HAP-1 (cell line): ENCODE data around the gene EHBP1.
"Not testable (repeated sequence)": the region's sequence is repeated elsewhere in the genome, so short reads cannot be mapped to it uniquely, and the experiment has no call there.

Experiments used
- DNase-seq, 2 experiments: peaks; one replicate each; pipeline ENCODE4 v3.0.0-alpha.2; 2016 to 2020; ENCODE audit warnings: low spot score in 2 of 2
- H3K27me3 ChIP-seq: fragments of 250-450 bp; sonication (Bioruptor Pico); 2 replicates; pipeline ENCODE4 v1.5.1; 2020; ENCODE audit warnings: low read depth, mild to moderate bottlenecking, moderate library complexity
- H3K36me3 ChIP-seq: fragments of 250-450 bp; sonication (Bioruptor Pico); replicated peaks from 2 replicates; pipeline ENCODE4 v1.5.1; 2020; ENCODE audit warnings: mild to moderate bottlenecking
- H3K4me1 ChIP-seq: fragments of 250-450 bp; sonication (Bioruptor Pico); 2 replicates; pipeline ENCODE4 v1.5.1; 2020; ENCODE audit warnings: mild to moderate bottlenecking
- H3K4me3 ChIP-seq: fragments of 250-450 bp; sonication (Bioruptor Pico); 2 replicates; pipeline ENCODE4 v1.5.1; 2020; ENCODE audit warnings: mild to moderate bottlenecking, moderate library complexity
- H3K9me3 ChIP-seq: fragments of 250-450 bp; sonication (Bioruptor Pico); 2 replicates; pipeline ENCODE4 v1.5.1; 2020; ENCODE audit warnings: mild to moderate bottlenecking, moderate library complexity
- in situ Hi-C: fragments of 300-500 bp; cut with MboI; formaldehyde crosslinking; loops from 3 replicates; pipeline ENCODE4 v1.14.3; 2020; ENCODE audit warnings: low sequenced_read_pairs, inconsistent platforms, mixed read lengths

EHBP1 gene

GRCh38 chr2:62749111-62749510, 43.6 kb downstream of the EHBP1 start:
- in situ Hi-C loops, H3K27me3 ChIP-seq, H3K36me3 ChIP-seq, H3K4me1 ChIP-seq, DNase-seq, H3K9me3 ChIP-seq, H3K4me3 ChIP-seq: not testable (repeated sequence)

DNA sequence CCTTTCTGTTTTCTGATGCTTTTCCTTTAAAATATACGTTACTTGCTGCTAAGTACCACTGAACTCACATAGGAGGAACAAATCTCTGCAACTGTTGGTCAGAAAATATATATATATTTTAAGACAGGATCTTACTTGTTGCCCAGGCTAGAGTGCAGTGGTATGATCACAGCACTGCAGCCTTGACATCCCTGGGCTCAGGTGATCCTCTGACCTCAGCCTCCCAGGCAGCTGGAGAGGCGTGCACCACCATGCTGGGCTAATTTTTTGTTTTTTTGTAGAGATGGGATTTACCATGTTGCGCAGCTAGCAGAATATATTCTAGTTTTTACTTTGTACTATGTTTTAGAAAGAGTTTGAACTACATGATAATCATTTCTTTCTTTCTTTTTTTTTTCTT, 51.5 kb downstream of the EHBP1 start:
- Histone ChIP-seq H3K4me1 (peaks cover 6% of the 10 kb centered on the region), H3K27me3 (no peaks in the 10 kb centered on the region), H3K36me3 (no peaks in the 10 kb centered on the region), H3K9me3 (0 out of 2 replicates have a peak, but pooled peaks cover 5% of the 10 kb centered on the region), H3K4me3 (no peak overlapping the region)
- in situ Hi-C loops = loop anchor here (25.0 kb wide), 1 partner anchor 845 kb away; the partner anchor contains the start of gene COMMD1
- DNase-seq = no peak

- H3K4me3 ChIP-seq = no peak overlapping the region
- no peaks in the 10 kb centered on the region for H3K9me3 ChIP-seq
- DNase-seq = no peak
- in situ Hi-C loops = loop anchor here (25.0 kb wide), 1 partner anchor 848 kb away; the partner anchor contains the start of gene COMMD1
- H3K4me1 ChIP-seq = peaks cover 6% of the 10 kb centered on the region
- no peaks in the 10 kb centered on the region for H3K27me3 ChIP-seq
- no peaks in the 10 kb centered on the region for H3K36me3 ChIP-seq
Observed at GRCh38 chr2:62760026-62760425, 54.5 kb downstream of the EHBP1 start.

GRCh38 chr2:62760555-62760954, 55.0 kb downstream of the EHBP1 start:
- no peaks in the 10 kb centered on the region for H3K36me3 ChIP-seq
- peaks cover 3% of the 10 kb centered on the region for H3K4me1 ChIP-seq
- H3K27me3 ChIP-seq = no peaks in the 10 kb centered on the region
- H3K9me3 ChIP-seq = no peaks in the 10 kb centered on the region
- DNase-seq = no peak
- in situ Hi-C loops = loop anchor here (25.0 kb wide), 1 partner anchor 848 kb away; the partner anchor contains the start of gene COMMD1
- H3K4me3 ChIP-seq = no peak overlapping the region

GRCh38 chr2:62765619-62766376, 60.3 kb downstream of the EHBP1 start:
- H3K36me3 ChIP-seq = no peaks in the 10 kb centered on the region
- no peaks in the 10 kb centered on the region for H3K4me1 ChIP-seq
- H3K27me3 ChIP-seq = no peaks in the 10 kb centered on the region
- in situ Hi-C loops = loop anchor here (25.0 kb wide), 1 partner anchor 853 kb away; the partner anchor contains the start of gene COMMD1
- H3K9me3 ChIP-seq = no peaks in the 10 kb centered on the region; the same call in 1 of the 2 replicates
- no peak overlapping the region for H3K4me3 ChIP-seq
- DNase-seq = no peak

DNA sequence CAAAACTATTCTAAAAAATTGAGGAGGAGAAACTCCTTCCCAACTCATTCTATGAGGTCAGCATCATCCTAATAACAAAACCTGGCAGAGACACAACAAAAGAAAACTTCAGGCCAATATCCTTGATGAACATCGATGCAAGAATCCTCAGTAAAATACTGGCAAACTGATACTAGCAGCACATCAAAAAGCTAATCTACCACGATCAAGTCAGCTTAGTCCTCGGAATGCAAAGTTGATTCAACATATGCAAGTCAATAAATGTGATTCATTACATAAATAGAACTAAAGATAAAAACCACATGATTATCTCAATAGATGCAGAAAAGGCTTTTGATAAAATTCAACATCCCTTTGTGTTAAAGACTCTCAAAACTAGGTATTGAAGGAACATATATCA, 63.1 kb downstream of the EHBP1 start:
- no peaks in the 10 kb centered on the region for H3K36me3 ChIP-seq
- no peak overlapping the region for H3K4me3 ChIP-seq
- no peak for DNase-seq
- H3K4me1 ChIP-seq = no peaks in the 10 kb centered on the region
- H3K27me3 ChIP-seq = no peaks in the 10 kb centered on the region
- in situ Hi-C loops = loop anchor here (25.0 kb wide), 1 partner anchor 856 kb away; the partner anchor contains the start of gene COMMD1
- H3K9me3 ChIP-seq = no peaks in the 10 kb centered on the region; the same call in 1 of the 2 replicates

GRCh38 chr2:62770629-62771028, 65.1 kb downstream of the EHBP1 start:
- DNase-seq = no peak
- Histone ChIP-seq H3K27me3 (no peaks in the 10 kb centered on the region), H3K36me3 (no peaks in the 10 kb centered on the region), H3K4me1 (0 out of 2 replicates have a peak, but pooled peaks cover 4% of the 10 kb centered on the region), H3K4me3 (no peak overlapping the region), H3K9me3 (no peaks in the 10 kb centered on the region; the same call in 1 of the 2 replicates)
- in situ Hi-C loops = loop anchor here (5.0 to 25.0 kb wide), 2 partner anchors 313 to 858 kb away; partner anchors contain the start of gene COMMD1

GRCh38 chr2:62774555-62775366, 69.2 kb downstream of the EHBP1 start:
- peak; percentile 26 to 69 for DNase-seq

DNA sequence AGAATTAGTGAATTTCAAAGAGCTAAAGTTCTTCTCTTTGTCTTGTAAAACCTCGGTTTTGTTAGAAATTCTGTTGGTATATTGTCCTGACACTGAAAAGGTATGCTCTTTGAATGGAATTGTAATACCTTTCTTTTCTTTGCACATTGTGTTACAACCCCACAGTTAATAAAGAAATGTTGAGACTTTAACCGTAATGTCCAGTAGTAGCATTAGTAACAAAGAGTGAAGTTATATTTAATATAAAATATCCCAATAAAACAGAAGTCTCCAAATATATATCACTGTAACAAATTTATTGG, 69.8 kb downstream of the EHBP1 start:
- DNase-seq = no peak
- Histone ChIP-seq H3K36me3 (no peaks in the 10 kb centered on the region), H3K27me3 (no peaks in the 10 kb centered on the region), H3K4me3 (no peak overlapping the region), H3K9me3 (no peaks in the 10 kb centered on the region; the same call in 1 of the 2 replicates), H3K4me1 (peaks cover 28% of the 10 kb centered on the region)
- in situ Hi-C loops = loop anchor here (25.0 kb wide), 1 partner anchor 262 kb away; no protein-coding TSS in a partner anchor

More at GRCh38 chr2:62774555-62775366, 69.2 kb downstream of the EHBP1 start:
- H3K4me1 ChIP-seq = peaks cover 25% of the 10 kb centered on the region
- in situ Hi-C loops = loop anchor here (5.0 to 25.0 kb wide), 3 partner anchors 263 to 862 kb away; partner anchors contain the start of gene COMMD1
- H3K27me3 ChIP-seq = no peaks in the 10 kb centered on the region
- H3K4me3 ChIP-seq = no peak overlapping the region
- no peaks in the 10 kb centered on the region; the same call in 1 of the 2 replicates for H3K9me3 ChIP-seq
- H3K36me3 ChIP-seq = no peaks in the 10 kb centered on the region

DNA sequence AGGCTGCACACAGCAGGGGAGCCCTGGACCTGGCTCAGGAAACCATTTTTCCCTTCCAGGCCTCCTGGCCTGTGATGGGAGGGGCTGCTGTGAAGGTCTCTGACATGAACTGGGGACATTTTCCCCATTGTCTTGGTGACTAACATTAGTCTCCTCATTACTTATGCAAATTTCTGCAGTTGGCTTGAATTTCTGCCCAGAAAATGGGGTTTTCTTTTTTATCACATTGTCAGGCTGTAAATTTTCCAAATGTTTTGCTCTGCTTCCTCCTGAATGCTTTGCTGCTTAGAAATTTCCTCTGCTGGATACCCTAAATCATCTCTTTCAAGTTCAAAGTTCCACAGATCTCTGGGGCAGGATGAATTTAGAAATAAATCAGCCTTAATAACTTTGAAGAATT, 78.2 kb downstream of the EHBP1 start:
- in situ Hi-C loops = loop anchor here (25.0 kb wide), 1 partner anchor 254 kb away; no protein-coding TSS in a partner anchor
- no peaks in the 10 kb centered on the region for H3K27me3 ChIP-seq
- 0 out of 2 replicates have a peak, but pooled peaks cover 2% of the 10 kb centered on the region for H3K9me3 ChIP-seq
- H3K4me3 ChIP-seq = no peak overlapping the region
- DNase-seq = no peak
- H3K36me3 ChIP-seq = no peaks in the 10 kb centered on the region
- H3K4me1 ChIP-seq = peaks cover 28% of the 10 kb centered on the region

DNA sequence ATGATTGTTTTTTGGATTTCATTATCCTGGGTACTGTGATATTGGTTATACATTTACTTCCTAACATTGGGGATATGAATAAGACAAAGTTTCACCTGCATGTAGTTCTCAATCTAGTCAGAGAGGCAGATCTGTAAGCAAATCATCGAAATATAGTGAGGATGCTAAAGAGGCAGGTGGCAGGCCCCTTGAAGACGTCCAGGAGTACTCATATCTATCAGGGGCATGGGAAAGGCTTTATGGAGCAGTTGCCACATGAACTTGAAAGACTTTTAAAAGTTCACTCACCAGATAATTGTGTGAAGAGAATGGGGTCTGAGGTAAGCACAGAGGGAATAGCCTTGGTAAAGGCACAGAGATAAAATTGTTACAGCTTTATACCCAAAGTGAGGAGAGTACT, 78.8 kb downstream of the EHBP1 start:
- in situ Hi-C loops = loop anchor here (25.0 kb wide), 1 partner anchor 253 kb away; no protein-coding TSS in a partner anchor
- no peak for DNase-seq
- H3K36me3 ChIP-seq = no peaks in the 10 kb centered on the region
- H3K4me3 ChIP-seq = no peak overlapping the region
- H3K4me1 ChIP-seq = peaks cover 22% of the 10 kb centered on the region
- no peaks in the 10 kb centered on the region for H3K27me3 ChIP-seq
- H3K9me3 ChIP-seq = 0 out of 2 replicates have a peak, but pooled peaks cover 2% of the 10 kb centered on the region

- no peak overlapping the region for H3K4me3 ChIP-seq
- no peaks in the 10 kb centered on the region for H3K27me3 ChIP-seq
- H3K36me3 ChIP-seq = no peaks in the 10 kb centered on the region
- peaks cover 15% of the 10 kb centered on the region for H3K4me1 ChIP-seq
- in situ Hi-C loops = loop anchor here (25.0 kb wide), 1 partner anchor 252 kb away; no protein-coding TSS in a partner anchor
- H3K9me3 ChIP-seq = 0 out of 2 replicates have a peak, but pooled peaks cover 2% of the 10 kb centered on the region
- DNase-seq = no peak
Observed at GRCh38 chr2:62785216-62785615, 79.7 kb downstream of the EHBP1 start.

GRCh38 chr2:62785810-62786597, 80.5 kb downstream of the EHBP1 start:
- DNase-seq = no peak
- 0 out of 2 replicates have a peak, but pooled peaks cover 2% of the 10 kb centered on the region for H3K9me3 ChIP-seq
- H3K27me3 ChIP-seq = no peaks in the 10 kb centered on the region
- H3K36me3 ChIP-seq = no peaks in the 10 kb centered on the region
- peaks cover 15% of the 10 kb centered on the region for H3K4me1 ChIP-seq
- no peak overlapping the region for H3K4me3 ChIP-seq
- in situ Hi-C loops = loop anchor here (25.0 kb wide), 1 partner anchor 251 kb away; no protein-coding TSS in a partner anchor
